Measurements from ENCODE around the gene EPHA6.

EPHA6 gene

DNA sequence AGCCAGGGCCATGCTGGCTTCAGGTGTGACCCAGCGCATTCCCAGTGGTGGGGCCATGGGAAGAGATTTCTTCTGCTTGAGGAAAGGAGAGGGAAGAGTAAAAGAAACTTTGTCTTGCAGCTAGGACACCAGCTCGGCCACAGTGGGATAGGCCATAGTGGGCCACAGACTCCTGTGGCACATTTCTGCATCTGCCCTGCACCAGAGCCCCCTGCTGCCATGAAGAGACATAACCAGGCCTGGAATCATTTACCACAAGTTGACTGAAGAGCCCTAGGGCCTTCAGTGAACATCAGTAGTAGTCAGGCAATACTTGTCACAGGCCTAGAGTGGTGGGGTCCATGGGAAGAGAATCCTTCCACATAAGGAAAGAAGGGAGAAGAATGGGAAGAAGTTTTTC lies 538.8 kb downstream of the EPHA6 start:
- DNase-seq (ENCODE audit: low read depth), result no peak
- TF ChIP-seq, protein P1, sequence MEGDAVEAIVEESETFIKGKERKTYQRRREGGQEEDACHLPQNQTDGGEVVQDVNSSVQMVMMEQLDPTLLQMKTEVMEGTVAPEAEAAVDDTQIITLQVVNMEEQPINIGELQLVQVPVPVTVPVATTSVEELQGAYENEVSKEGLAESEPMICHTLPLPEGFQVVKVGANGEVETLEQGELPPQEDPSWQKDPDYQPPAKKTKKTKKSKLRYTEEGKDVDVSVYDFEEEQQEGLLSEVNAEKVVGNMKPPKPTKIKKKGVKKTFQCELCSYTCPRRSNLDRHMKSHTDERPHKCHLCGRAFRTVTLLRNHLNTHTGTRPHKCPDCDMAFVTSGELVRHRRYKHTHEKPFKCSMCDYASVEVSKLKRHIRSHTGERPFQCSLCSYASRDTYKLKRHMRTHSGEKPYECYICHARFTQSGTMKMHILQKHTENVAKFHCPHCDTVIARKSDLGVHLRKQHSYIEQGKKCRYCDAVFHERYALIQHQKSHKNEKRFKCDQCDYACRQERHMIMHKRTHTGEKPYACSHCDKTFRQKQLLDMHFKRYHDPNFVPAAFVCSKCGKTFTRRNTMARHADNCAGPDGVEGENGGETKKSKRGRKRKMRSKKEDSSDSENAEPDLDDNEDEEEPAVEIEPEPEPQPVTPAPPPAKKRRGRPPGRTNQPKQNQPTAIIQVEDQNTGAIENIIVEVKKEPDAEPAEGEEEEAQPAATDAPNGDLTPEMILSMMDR (conservative IDR thresholded peaks at IDR 0.05; ENCODE audit: low read length), result no peak

DNA sequence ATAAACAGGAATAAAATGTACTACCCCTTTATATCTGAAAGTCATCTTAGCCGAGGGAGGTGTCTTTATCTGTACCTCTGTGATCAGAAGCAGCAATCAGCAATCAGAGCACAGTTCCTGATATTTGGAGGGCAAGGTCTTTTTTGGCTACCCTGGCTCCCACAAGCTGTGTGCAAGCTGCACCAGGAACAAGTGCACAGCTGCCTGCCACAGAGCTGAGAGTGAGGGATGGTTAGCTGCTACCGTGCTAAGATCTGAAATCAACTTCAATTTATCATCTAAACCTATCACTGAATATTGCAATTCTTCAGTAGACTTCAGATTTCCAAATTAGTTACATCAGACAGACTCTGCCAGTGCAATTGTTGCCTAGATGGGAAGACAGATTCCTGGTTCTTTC lies 545.6 kb downstream of the EPHA6 start:
- H3K4me3 ChIP-seq (ENCODE audit: low read length), result no peak overlapping the region
- DNase-seq (ENCODE audit: low read depth), result no peak
- TF ChIP-seq, protein P1 (conservative IDR thresholded peaks at IDR 0.05; ENCODE audit: low read length), result no peak

More for the DNA sequence above, 538.8 kb downstream of the EPHA6 start:
- H3K4me3 ChIP-seq (ENCODE audit: low read length), result no peak overlapping the region

DNA sequence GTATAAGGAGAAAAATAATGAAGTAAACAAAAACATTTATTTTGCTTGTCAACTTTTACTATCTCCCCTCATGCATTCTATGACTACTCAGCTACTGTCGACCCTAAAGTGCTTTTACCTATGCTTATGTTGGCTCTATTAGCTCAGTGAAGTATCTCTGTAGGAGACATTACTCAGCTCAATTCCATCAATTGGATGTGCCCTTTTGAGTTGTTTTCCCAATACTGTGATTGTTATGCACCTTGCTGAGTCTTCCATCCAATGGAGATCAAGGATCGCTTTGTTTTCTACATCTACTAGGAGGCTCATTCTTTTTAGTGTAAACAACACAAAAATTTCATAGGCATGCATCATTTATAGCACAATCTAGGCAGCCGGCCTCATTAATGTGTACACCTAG lies 546.4 kb downstream of the EPHA6 start:
- no peak for DNase-seq (ENCODE audit: low read depth)
- no peak overlapping the region for H3K4me3 ChIP-seq (ENCODE audit: low read length)
- TF ChIP-seq, protein P1 (conservative IDR thresholded peaks at IDR 0.05; ENCODE audit: low read length), result no peak

DNA sequence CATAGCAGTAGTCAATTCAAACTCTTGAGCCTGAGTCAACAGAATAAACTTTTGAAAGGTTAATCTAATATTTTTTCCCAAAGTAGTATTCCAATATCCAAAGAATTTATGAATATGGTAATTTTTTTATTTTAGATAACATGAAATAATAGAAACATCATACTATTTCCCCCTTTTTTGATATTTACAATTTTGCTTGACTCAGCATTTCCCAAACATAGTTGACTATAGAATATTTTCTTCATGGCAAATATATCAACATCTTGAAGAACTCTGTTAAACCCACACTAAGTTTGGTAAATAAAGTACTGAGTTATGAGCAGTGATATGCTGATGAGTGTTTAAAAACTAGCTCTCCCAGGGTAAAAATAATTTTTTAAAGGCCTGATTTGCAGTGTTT lies 570.2 kb downstream of the EPHA6 start:
- TF ChIP-seq, protein P1 (conservative IDR thresholded peaks at IDR 0.05; ENCODE audit: low read length), result no peak
- DNase-seq (ENCODE audit: low read depth), result no peak
- no peak overlapping the region for H3K4me3 ChIP-seq (ENCODE audit: low read length)

DNA sequence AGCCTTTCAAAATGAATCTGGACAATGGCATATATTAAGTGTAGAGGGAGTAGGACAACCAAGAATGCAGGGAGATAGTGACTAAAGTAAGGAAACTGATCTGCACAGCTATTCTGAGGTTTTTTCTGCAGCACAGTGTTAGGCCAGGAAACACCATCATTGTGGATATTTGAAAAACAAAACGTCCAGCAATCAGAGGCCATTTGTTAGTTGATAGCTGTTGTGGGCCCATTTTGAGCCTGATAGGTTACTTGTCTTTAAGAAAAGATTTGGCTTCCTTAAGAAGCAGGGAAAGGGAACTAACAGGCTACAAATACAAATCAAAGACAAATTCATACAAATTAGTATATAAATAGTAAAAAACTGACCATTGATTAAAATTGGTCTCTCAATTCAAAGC lies 574.4 kb downstream of the EPHA6 start:
- H3K4me3 ChIP-seq (ENCODE audit: low read length), result no peak overlapping the region
- TF ChIP-seq, protein P1 (conservative IDR thresholded peaks at IDR 0.05; ENCODE audit: low read length), result no peak
- DNase-seq (ENCODE audit: low read depth), result no peak

DNA sequence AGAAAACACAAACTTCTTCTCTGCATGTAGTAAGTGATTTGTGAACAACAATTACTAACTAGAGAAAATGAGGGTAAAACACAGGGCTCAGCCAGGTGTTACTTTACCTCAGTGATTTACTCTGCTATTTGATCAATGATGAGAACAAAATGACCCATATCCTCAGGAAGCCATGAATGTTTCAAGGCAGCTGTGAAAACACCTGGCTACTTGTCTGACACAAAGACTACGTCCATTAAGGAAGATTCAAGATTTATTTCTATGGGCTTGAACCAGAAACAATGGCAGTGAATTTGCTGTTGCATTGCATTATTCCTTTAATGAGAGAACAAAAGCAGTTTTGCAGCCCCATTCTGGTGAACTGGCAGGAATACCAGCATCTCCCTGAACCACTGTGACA lies 575.5 kb downstream of the EPHA6 start:
- H3K4me3 ChIP-seq (ENCODE audit: low read length), result no peak overlapping the region
- TF ChIP-seq, protein P1 (conservative IDR thresholded peaks at IDR 0.05; ENCODE audit: low read length), result no peak
- DNase-seq (ENCODE audit: low read depth), result no peak

DNA sequence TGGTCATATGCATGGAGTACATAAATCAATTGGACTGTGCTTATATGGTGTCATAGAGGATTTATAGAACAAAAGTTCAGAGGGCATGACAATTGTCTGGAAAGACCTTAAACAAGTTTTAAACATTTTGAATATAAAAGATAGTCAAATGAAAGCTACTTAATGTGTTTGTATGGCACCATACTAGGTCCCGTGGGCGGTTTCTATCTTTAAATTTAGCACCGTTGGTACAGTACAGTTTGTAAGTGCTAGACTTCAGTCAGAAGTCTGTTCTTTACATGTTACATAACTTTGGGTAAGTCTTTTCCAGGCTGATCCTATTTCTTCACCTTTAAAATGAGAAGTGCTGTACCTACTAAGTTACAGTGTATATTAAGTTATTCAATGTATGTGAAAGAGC lies 576.8 kb downstream of the EPHA6 start:
- TF ChIP-seq, protein P1 (conservative IDR thresholded peaks at IDR 0.05; ENCODE audit: low read length), result no peak
- no peak for DNase-seq (ENCODE audit: low read depth)
- no peak overlapping the region for H3K4me3 ChIP-seq (ENCODE audit: low read length)
